ENCODE data around the gene NACA2.

Gene NACA2

DNA sequence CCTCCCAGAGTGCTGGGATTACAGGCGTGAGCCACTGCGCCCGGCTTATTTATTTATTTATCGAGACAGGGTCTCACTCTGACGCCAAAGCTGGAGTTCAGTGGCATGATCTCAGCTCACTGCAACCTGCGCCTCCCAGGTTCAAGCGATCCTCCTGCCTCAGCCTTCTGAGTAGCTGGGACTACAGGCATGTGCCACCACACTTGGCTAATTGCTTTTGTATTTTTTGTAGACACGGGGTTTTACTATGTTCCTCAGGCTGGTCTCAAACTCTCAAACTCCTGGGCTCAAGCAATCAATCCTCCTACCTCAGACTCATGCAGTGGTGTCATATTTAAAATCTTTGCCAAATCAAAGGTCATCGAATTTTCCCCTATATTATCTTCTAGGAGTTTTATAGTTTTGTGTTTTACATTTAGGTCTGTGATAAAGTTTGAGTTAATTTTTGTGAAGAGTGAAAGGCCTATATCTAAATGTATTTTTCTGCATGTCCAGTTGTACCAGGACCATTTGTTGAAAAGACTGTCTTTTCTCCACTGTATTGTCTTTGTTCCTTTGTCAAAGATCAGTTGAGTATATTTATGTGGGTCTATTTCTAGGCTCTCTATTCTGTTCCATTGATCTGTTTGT, 47.1 kb downstream of the NACA2 start:
- no peak for DNase-seq

DNA sequence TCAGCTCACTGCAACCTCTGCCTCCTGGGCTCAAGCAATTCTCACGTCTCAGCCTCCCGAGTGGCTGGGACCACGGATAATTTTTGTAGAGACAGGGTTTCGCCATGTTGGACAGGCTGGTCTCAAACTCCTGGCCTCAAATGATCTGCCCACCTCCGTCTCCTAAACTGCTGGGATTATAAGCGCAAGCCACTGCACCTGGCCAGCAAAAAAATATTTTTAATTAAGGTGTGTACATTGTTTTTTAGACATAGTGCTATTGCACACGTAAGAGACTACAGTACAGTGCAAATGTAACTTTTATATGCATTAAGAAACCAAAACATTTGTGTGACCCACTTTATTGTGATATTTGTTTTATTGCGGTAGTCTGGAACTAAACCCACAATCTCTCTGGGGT, 49.0 kb downstream of the NACA2 start:
- DNase-seq = no peak

DNA sequence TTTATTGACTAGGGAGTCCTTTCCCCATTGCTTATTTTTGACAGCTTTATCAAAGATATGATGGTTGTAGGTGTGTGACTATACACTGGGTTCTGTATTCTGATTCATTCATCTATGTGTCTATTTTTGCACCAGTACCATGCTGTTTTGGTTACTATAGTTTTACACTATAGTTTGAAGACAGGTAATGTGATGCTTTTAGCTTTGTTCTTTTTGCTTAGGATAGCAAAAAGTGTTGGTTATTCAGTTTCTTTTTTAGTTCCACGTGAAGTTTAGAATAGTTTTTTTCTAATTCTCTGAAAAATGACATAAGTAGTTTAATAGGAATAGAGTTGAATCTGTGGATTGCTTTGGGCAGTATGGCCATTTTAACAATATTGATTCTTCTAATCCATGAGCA, 50.1 kb downstream of the NACA2 start:
- no peak for DNase-seq
